ENCODE measurements around the gene PEX10.

The PEX10 gene

GRCh38 chr1:2381741-2382620, 30.4 kb downstream of the PEX10 start:
- TF ChIP-seq CTCF (IDR thresholded peaks at IDR 0.05; ENCODE audit: low read depth, low read length) = peak; percentile 94
- peak; percentile 79 to 89 for DNase-seq (ENCODE audit: low read depth in 2 of 2)
- no peak overlapping the region for H3K4me3 ChIP-seq (replicated peaks in 1 of 2; ENCODE audit: low read depth in 2 of 2, low read length in 2 of 2)

GRCh38 chr1:2380816-2381591, 31.4 kb downstream of the PEX10 start:
- H3K4me3 ChIP-seq (replicated peaks in 1 of 2; ENCODE audit: low read depth in 2 of 2, low read length in 2 of 2) = no peak overlapping the region
- no peak for TF ChIP-seq CTCF (IDR thresholded peaks at IDR 0.05; ENCODE audit: low read depth, low read length)
- DNase-seq (ENCODE audit: low read depth in 2 of 2) = no peak

GRCh38 chr1:2379733-2380404, 32.5 kb downstream of the PEX10 start:
- no peak for TF ChIP-seq CTCF (IDR thresholded peaks at IDR 0.05; ENCODE audit: low read depth, low read length)
- no peak for DNase-seq (ENCODE audit: low read depth in 2 of 2)
- no peak overlapping the region for H3K4me3 ChIP-seq (replicated peaks in 1 of 2; ENCODE audit: low read depth in 2 of 2, low read length in 2 of 2)

GRCh38 chr1:2378956-2379732, 33.2 kb downstream of the PEX10 start:
- TF ChIP-seq CTCF (IDR thresholded peaks at IDR 0.05; ENCODE audit: low read depth, low read length) = no peak
- no peak for DNase-seq (ENCODE audit: low read depth in 2 of 2)
- no peak overlapping the region for H3K4me3 ChIP-seq (replicated peaks in 1 of 2; ENCODE audit: low read depth in 2 of 2, low read length in 2 of 2)

GRCh38 chr1:2378441-2378851, 33.9 kb downstream of the PEX10 start:
- DNase-seq (ENCODE audit: low read depth in 2 of 2) = no peak
- H3K4me3 ChIP-seq (replicated peaks in 1 of 2; ENCODE audit: low read depth in 2 of 2, low read length in 2 of 2) = no peak overlapping the region
- TF ChIP-seq CTCF (IDR thresholded peaks at IDR 0.05; ENCODE audit: low read depth, low read length) = no peak

Measured in cardiac fibroblast (primary cell).